GM19099 (cell line): ENCODE results near the gene TRAPPC6A.

Experiments used
- POLR2A ChIP-seq: IDR thresholded peaks from 3 replicates; pipeline ENCODE4 v1.6.1; 2011; ENCODE audit warnings: low read depth; ENCODE audit not compliant: insufficient read length; ENCODE audit errors: extremely low read depth

TRAPPC6A gene

GRCh38 chr19:45175515-45176345 lies 2.3 kb downstream of the TRAPPC6A start:
- TF ChIP-seq POLR2A: no peak

GRCh38 chr19:45173816-45174215 lies 4.2 kb downstream of the TRAPPC6A start:
- TF ChIP-seq POLR2A: no peak

- TF ChIP-seq POLR2A: no peak
These were observed 5.3 kb downstream of the TRAPPC6A start for GRCh38 chr19:45172611-45173208.

GRCh38 chr19:45172173-45172572 lies 5.9 kb downstream of the TRAPPC6A start:
- TF ChIP-seq POLR2A: no peak

GRCh38 chr19:45171211-45171623 lies 6.8 kb downstream of the TRAPPC6A start:
- TF ChIP-seq POLR2A: no peak

GRCh38 chr19:45170146-45171106 lies 7.6 kb downstream of the TRAPPC6A start:
- TF ChIP-seq POLR2A: no peak

DNA sequence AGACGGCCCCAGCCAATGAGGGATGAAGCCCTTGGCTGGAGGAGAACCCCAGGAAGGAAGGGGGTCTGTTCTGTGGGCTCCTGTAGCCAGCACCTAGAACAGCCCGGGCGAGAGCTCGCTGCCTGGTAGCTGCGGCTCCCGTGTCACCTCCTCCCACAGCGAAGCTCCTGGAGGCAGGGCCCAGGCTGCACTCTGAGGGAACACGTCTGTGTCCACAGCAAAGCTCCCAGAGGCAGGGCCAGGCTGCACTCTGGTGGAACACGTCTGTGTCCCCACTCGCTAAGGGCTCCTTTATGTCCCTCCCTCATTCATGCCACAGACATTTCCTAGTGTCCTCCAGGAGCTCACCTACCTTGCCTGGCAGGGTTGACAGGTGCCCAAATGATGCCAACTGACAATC lies 8.4 kb downstream of the TRAPPC6A start:
- TF ChIP-seq POLR2A: no peak

GRCh38 chr19:45168767-45169351 lies 9.2 kb downstream of the TRAPPC6A start:
- TF ChIP-seq POLR2A: no peak

GRCh38 chr19:45166723-45167252 lies 11.2 kb downstream of the TRAPPC6A start:
- TF ChIP-seq POLR2A: no peak

DNA sequence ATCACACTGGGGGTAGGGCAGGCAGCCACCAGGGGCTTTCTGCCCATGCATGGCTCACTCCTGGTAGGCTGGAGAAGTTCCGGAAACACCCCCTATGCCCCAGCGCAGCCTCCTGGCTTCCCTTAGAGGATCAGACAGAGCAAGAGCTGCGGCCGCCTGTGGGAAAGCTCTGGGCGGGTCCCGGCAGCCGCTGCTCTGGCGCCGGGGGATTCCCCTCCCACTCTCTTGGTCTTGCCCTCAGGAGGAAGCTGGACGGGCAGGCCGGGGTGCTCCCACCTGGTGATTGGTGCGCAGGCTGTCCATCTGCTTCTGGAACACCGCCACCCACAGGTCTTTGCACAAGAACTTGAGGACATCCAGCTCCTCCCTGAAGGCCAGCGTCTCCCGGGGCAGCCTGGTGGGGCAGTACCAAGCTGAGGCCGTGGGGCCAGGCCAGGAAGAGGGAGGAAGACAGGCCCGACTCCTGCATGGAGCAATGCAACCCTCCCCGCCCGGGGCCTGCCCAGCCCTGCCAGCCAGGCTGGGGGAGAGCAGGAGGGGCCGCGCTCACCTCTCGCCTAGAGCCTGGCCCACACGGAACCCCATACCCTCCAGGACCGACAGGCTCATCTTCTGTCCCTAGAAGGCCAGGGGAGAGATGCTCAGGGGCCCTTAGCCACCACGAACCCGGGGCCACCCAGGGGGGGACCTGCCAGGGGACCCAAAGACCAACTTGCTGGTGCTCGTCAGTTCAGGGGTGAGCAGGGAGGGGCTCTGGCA lies 13.3 kb downstream of the TRAPPC6A start:
- peak; percentile 29 for TF ChIP-seq POLR2A

- TF ChIP-seq POLR2A: no peak
These were observed 14.1 kb downstream of the TRAPPC6A start for GRCh38 chr19:45163751-45164460.

DNA sequence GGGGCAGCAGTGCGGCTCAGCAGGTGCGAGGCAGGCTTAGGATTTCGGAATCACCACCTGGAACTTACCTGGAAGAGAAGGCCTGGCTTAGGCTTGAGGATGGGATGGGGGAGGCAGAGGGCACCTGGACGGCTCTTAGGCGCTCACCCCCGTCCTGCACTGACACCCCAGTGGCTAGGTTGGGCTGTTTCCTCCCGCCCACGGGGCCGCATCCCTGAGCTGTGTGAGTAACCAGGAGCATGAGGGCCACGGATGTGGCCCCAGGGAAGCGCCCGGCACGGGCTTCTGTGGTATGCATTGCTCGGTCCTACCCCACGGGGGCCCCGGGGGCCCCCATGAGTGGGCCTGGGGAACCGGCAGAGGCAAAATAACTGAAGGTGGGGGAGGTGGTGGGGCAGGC lies 14.9 kb downstream of the TRAPPC6A start:
- no peak for TF ChIP-seq POLR2A

DNA sequence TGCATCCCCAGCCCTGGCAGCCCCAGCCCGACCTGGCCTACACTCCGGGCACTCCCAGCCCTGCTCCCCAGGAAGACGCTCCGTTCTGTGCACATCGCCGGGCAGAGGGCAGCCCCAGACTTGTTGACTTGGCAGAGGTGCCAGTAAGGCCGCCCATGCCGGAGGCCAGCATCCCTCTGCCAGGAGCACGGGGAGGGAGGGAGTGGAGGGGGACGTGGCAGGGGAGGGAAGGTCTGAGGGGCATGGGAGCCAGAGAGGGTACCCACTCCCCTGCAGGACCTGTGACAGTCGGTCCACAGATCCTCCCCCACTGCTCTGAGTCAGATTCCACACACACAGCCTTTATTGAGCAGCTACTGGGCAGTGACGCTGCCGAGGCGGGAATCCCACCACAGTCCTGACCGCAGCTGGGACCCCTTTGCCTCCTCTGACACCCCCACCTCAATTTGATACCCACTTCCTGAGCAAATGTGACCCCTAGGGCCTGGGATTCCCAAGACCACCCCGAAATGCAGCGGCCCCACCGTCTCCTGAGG lies 15.4 kb downstream of the TRAPPC6A start:
- no peak for TF ChIP-seq POLR2A

- no peak for TF ChIP-seq POLR2A
These were observed 16.1 kb downstream of the TRAPPC6A start for GRCh38 chr19:45161738-45162607.
